Cortex of kidney (tissue), 1 donor: ENCODE results near the gene TEN1.

Experiments
- DNase-seq: peaks from one replicate; lab custom pipeline; 2025; lab: John Stamatoyannopoulos, UW

Gene TEN1

DNA sequence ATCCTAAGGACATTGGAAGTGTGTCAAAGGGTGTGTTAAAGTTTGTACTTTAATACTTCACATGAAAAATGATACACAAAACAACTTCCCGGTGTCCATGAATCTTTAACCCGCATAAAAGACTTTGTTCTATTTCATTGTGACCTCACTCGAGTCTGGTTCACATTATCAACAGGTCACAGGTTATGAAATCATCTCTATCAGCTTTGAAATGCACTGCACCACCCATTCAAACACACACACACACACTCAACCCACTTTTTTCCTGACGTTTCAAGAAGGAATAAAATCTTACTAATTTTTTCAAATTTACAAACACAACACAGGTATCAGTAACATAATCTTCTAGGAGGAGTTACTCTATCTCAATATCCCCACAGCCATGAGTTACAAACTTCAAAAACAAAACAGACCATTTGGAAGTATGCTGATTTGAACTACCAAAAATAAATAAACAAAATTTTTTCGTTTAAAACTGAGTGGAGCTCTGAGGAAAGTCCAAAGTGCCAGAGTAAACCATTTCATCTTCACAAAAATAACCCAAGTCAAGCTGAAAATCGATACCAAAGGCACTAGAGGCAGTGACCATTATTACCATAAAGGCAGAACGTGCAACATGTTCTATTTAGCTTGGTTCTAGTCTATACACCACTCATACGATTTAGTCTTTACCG lies 2.7 kb upstream of the TEN1 start:
- DNase-seq, result no peak

DNA sequence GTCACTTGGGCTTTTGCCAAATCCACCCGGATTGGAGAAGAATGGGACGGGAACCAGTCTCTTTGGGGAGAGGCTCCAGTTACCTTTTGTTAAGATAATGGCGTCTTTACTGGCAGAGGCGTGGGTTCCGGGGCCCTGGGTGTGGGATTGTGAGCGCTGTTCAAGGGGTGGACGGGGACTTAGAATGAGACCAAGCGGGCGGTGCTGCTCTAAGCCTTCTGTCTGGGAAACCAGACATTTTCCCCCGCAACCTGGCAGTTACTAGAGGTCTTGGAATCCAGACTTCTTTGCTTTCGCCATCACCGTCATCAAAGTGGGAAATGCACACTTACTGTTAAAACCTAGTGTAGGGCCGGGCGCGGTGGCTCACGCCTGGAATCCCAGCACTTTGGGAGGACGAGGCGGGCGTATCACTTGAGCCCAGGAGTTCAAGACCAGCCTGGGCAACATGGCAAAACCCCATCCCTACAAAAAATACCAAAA lies 706 bp downstream of the TEN1 start:
- no peak for DNase-seq

DNA sequence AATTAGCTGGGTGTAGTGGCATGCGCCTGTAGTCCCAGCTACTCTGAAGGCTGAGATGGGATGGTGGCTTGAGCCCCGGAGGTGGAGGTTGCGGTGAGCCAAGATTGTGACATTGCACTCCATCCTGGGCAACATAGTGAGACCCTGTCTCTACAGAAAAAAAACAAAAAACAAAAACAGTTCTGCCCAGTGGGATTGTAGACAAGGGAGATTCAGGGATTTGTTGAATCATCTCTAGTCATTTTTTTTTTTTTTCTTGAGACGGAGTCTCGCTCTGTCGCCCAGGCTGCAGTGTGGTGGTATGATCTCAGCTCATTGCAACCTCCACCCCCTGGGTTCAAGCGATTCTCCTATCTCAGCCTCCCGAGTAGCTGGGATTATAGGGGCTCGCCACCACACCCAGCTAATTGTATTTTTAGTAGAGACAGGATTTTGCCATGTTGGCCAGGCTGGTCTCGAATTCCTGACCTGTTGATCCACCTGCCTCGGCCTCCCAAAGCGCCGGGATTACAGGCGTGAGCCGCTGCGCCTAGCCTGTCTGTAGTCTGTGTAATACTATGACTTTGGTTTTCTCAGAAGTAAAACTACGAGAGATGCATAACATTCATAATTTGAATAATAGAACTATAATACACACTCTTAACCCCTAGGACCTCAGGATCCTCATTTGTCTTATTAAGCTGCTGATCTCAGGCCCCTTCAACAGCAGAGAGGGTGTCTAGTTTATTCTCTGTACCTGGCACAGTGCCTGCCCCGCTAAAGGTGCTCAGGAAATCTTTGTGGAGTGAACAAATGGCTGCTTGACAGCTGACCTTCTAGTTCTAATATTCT lies 1.4 kb downstream of the TEN1 start:
- DNase-seq, result no peak

DNA sequence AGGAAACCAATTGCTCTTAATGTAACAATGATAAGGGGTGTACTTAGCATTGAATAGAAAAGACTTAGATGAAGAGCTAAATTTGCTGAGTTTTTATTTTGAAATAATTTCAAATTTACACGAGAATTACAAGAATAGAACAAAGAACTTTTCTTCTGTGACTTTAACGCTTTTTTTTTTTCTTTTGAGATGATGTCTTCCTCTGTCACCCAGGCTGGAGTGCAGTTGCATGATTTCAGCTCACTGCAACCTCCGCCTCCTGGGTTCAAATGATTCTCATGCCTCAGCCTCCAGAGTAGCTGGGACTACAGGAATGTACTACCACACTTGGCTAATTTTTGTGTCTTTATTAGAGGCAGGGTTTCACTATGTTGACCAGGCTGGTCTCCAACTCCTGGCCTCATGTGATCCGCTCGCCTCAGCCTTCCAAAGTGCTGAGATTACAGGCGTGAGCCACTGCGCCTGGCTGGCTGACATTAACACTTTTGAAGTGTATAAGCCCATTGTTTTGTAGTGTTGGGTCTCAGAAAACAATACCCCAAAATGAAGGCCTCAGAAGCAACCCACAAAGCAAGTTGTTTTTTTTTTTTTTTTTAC lies 2.1 kb downstream of the TEN1 start:
- no peak for DNase-seq

DNA sequence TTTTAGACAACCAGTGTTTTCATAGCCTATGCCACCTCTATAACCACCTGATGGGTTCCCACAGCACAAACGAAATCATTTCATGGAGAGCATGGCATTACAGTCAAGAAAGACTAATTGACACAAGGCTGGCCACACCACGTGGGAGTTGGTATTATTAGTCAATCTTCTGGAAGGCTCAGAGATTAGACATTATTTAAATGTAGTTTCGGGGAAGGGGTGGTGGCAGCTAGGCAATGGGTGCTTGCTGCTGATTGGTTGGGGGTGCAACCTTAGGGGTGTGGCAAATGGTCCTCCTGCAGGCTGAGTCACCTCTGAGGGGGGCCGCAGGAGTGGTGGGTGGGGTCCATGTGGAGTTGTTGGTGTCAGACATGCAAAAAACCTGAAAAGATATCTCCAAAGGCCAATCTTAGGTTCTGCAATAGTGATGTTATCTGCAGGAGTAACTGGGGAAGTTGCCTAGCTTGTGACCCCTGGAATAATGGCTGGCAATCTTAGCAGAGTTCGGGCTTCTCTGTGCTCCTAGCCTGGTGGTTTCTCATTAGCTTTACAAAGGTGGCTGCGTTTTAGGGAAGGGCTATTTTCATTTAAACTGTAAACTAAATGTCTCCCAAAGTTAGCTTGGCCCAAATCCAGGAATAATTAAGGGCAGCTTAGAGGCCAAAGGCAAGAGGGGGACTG lies 4.6 kb downstream of the TEN1 start:
- DNase-seq, result no peak

DNA sequence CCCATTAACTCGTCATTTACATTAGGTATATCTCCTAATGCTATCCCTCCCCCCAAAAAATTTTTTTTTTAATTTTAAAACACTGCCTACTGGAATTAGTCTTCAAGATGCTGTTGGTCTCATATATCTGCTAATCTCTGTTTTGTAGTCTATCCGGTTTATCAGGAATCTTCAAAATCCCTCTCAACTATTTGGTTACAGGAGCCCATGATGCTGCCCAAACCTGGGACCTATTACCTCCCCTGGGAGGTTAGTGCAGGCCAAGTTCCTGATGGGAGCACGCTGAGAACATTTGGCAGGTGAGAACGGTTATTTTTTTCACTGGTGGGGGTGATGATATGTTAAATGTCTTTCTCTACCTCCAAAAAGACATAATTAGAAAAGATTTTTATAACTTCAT lies 6.9 kb downstream of the TEN1 start:
- no peak for DNase-seq

DNA sequence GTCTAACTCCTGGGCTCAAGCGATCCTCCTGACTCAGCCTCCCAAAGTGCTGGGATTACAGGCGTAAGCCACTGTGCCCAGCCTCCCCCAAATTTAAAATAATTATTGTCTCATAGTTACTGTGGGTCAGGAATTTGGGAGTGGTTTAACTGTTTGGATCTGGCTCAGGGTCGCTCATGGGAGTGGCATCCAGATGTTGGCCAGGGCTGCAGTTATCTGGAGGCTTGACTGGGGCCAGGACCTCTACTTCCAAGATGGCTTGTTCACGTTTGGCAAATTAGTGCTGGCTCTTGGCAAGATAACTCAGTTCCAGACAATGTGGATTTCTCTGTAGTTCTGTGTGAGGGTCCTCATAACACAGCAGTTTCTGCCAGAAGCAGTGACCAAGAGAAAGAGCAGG lies 8.0 kb downstream of the TEN1 start:
- no peak for DNase-seq

DNA sequence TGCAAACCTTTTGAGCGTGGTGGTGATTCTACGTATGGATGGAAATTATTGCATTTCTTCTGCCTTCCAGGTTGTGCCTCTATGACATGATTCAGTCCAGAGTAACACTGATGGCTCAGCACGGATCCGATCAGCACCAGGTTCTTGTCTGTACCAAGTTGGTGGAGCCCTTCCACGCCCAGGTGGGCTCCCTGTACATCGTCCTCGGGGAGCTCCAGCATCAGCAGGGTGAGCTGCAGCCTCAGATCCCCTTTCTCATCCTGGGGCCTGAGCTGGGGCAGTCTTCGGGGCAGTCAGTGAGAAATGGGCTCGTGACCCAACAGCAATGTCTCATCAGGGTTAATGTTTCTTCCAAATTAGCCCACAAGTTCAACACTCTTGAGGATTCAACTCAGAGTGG lies 12.4 kb downstream of the TEN1 start:
- DNase-seq, result no peak

DNA sequence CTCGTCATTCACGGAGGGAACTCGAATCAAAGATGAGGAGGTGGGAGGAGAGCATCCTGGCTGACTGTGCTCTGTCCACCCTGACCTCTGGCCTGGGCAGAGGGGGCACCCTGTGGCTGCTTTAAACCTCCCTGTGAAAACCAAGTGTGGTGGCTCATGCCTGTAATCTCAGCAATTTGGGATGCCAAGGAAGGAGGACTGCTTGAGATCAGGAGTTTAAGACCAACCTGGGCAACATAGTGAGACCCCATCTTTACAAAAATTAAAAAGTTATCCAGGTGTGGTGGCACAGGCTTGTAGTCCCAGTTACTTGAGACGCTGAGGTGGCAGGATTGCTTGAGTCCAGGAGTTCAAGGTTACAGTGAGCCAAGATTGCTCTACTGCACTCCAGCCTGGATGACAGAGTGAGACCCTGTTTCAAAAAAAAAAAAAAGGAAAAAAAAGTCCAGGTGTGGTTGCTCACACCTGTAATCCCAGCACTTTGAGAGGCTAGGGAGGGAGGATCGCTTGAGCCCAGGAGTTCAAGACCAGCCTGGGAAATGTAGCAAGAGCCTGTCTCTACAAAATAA lies 15.8 kb downstream of the TEN1 start:
- no peak for DNase-seq

DNA sequence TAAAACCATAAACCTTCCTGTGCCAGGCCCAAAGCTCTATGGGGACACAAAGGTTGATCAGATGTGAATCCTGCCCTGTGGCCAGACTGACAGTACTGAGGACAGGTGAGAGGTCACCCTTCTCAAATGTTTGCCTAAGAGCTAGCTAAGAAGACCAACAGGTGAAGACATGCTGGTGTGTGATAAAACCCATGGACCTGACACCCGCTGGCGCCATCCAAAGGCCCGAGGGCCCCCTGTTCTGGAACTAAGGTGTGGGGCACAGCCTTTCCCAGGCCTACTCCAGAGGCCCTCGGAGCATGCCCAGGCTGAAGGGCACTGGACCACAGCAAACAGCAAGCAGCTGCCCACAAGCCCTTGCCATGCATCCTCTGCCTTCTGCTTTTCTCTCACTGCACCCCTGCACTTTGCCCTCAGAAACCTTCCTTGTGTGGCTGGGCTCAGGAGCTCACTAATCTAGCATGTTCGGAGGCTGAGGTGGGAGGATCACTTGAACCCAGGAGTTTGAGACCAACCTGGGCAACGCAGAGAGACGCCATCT lies 16.4 kb downstream of the TEN1 start:
- DNase-seq, result no peak

DNA sequence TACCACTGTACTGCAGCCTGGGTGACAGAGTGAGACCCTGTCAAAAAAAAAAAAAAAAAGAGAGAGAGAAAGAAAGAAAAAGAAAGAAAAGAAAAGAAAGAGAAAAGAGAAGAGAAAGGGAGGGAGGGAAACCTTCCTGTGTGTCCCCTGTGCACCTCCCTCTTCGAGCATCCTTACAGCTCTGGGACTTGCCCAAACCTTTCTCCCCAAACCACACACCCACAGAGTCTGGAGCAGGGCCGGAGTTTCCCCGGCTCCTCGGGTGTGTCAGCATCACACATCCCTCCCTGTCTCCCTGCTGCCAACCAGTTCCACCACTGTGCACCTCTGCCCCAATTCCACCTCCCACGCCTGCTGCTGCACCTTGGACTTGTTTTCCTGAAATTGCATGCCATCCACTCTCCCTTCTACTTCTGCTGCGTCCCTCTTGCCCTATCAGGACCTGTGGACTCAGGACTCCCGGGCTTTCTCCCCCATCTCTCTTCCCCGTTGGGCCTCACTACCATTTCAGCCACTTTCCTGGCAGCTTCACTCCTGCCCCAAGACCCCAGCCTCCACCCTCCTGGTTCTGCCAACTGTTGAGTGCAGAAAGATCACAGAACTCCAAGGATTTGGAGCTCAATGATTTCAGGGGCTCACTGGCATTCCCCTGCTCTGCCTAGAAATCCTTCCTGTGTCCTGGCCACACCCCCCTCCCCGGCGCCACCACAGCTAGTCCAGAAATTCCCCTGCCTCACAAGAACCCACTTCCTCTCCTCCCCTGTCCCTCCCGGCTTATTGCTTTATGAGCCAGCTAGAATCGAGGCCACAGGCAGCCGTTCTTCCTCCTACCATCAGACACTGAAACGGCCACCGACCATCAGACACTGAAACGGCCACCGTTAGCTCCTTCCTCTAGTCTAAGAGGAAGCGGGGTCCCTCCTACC lies 17.9 kb downstream of the TEN1 start:
- DNase-seq, result no peak

DNA sequence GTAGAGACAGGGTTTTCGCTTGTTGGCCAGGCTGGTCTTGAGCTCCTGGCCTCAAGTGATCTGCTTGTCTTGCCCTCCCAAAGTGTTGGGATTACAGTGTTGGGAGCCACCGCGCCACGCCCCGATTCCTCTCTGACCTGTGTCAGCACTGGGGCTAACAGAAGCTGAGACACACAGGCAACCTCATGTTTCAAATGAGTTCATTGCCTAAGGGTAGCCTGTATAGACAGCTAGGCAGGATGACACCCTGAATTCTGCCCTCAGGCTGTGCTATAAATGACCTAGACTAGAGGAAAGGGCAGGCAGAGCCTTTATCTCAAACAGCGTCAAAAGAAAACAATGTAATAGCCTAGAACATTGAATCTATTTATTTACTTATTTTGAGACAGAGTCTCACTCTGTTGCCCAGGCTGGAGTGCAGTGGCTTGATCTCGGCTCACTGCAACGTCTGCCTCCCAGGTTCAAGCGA lies 19.3 kb downstream of the TEN1 start:
- no peak for DNase-seq

DNA sequence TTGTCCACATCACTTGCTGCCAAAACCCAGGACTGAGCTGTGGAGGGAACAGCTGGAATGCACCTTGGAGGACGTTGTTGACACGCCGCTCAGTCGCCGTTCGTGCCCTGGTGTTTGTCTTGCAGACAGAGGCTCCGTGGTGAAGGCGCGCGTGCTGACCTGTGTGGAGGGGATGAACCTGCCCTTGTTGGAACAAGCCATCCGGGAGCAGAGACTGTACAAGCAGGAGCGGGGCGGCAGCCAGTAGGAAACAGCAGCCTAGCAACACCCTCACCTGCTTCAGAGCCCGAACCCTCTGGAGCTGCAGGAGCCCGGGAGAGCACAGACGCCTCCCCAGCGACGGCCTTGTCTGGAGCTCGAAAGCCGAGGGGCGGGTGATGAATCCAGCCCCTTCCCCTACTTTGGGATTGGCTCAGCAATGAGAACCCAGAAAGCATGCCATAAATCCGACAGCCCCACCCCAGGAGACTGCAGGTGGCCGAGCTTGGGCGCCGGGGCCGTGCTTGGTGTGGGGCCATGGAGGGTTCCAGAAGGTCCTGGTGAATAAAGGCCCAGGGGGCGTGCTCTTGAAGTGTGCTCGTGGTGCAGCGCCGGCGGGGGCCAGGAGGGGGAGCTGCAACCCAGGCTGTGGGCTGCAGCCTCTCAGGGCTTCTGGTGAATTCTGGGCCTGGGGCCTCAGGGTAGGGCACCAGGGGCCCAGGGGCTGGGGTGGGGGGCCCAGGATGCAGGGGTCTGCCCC lies 21.1 kb downstream of the TEN1 start:
- DNase-seq, result no peak

DNA sequence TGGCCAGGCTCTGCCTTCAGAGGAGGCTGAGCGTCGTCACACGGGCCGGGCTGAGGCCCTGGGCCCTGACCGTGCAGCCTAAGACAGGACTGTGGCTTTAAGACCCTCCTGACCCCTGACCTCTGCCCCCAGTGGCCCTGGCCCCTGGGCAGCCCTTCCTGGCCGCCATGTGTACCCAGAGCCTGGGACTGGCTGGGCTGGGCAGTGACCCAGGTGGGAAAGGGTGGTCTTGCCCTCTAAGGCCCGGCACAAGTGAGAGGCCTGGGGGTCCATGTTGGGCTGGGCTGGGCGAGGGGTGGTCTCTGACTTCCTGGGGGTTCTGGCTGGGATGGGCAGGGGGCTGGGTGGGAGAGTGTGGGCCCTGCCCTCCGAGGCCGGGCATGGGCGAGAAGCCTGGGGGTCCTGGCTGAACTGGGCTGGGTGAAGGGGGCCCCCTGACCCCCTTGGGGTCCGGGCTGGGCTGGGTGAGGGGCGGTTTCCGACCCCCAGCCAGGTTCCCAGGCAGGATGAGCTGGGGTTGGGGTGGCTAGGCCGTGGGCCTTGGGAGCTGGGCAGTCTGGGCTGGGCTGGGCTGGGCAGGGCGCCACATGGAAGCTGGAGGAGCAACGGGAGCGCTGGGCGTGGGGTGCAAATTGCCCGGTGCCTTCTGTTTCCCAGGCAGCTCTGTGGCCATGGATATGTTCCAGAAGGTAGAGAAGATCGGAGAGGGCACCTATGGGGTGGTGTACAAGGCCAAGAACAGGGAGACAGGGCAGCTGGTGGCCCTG lies 21.9 kb downstream of the TEN1 start, which contains the start of gene CDK3:
CDK3 (plus strand) TSS at position 101 of the 767 bp plus-strand sequence; CDS start at position 672, 571 bp downstream.
- no peak for DNase-seq

DNA sequence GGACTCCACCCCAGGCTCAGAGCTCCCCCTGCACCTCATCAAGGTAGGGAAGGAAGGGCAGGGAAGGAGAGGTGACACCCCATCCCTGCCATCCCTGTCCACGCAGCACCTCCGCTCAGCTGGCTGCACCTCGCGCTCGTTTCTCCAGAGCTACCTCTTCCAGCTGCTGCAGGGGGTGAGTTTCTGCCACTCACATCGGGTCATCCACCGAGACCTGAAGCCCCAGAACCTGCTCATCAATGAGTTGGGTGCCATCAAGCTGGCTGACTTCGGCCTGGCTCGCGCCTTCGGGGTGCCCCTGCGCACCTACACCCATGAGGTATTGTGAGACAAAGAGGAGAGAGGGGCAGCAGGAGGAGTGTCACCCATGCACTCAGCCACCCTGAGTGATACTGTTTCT lies 23.1 kb downstream of the TEN1 start:
- DNase-seq, result no peak

DNA sequence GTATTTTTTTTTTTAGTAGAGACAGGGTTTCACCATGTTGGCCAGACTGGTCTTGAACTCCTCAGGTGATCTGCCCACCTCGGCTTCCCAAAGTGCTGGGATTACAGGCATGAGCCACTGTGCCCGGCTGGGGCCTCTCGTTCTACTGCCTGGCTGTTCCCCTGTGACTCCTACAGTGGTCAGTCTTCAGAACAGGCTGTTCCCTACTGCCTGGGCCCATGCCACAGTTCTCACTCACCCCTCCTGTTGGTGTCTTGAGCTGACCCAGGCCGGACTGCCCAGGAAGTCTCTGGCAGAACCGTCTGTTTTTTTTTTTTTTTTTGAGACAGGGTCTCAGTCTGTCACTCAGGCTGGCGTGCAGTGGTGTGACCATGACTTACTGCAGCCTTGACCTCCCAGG lies 24.9 kb downstream of the TEN1 start:
- no peak for DNase-seq

DNA sequence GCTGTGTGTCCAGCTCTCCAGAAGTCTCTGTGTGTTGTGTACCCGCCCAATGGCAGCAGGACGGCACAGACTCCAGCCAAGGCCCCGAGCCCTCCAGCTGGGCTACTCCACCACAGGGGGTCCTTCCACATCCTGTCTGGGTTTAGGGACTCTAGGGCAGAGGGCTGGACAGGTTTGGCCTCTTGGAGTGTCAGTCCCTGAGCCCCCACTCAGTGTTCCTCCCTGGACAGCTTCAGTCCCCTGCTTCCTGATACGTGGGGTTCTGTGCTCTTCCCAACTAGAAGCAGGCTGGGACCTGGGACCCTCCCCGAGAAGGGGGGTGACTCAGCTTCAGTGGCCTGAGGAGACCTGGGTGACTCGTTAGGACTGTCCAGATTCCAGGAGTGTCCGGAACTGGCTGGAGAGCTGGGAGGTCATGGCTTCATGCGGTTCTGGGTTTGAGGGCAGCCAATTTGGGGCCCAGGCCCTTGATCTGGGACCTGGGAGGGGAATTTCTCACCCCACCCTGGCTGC lies 25.8 kb downstream of the TEN1 start:
- DNase-seq, result no peak

DNA sequence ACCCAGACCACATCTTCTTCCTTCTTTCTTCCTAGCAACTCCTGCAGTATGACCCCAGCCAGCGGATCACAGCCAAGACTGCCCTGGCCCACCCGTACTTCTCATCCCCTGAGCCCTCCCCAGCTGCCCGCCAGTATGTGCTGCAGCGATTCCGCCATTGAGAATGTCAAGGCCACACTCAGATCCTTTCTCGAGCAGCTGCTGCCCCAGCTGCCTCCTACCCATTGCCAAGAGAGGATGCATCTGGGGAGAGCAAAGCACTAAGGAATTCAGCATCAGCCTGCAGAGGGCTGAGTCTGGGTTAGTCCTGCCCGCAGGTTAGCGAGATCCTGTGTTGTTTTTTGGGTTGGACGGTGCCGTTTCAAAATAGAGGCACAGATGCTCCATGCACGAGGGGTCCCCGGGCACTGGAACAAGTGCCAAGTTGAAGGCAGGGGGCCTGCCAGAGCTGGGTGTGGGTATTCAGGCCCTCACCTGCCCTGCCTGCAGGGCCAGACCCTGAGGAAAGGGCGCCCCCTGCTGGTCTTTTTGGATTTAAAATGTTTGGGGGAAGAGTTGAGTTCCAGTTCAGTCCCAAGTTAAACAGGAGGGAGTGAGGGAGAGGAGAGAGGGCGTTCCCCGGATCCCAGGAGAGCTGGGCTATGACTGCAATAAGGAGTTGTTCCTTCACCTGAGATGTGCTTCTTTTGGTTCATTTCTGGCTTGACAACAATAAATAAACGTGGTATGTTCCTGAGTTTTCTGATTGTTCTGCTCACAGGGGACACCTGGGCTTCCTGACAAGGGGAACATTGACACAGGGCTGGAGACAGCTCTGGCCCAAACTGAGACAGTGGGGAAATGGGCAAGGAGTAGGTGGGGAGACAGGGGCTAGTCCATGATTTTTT lies 26.5 kb downstream of the TEN1 start:
- DNase-seq, result no peak
